ENCODE results near the gene SMPDL3A.

DNA sequence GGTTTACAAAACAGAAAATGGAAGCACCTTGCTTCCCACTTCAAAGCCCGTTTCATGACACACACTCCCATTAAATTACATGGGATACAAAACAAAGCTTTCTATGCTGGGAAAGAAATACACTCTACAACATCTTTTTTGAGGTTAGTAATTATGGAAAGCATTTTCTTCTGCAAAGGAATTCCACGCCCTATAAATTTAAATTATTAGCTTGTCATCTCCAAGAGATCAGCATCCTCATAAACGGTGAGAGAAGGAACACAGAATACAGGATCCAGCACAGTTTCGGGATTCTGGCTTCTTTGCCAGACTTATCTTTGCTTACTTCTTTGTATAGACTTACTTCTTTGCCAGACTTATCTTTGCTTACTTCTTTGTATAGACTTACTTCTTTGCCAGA is 1.3 kb upstream of the SMPDL3A start:
- TF ChIP-seq EP300 (IDR thresholded peaks at IDR 0.05) (no peak), POLR2A (IDR thresholded peaks at IDR 0.05) (no peak)
- TF ChIP-seq, protein P1, sequence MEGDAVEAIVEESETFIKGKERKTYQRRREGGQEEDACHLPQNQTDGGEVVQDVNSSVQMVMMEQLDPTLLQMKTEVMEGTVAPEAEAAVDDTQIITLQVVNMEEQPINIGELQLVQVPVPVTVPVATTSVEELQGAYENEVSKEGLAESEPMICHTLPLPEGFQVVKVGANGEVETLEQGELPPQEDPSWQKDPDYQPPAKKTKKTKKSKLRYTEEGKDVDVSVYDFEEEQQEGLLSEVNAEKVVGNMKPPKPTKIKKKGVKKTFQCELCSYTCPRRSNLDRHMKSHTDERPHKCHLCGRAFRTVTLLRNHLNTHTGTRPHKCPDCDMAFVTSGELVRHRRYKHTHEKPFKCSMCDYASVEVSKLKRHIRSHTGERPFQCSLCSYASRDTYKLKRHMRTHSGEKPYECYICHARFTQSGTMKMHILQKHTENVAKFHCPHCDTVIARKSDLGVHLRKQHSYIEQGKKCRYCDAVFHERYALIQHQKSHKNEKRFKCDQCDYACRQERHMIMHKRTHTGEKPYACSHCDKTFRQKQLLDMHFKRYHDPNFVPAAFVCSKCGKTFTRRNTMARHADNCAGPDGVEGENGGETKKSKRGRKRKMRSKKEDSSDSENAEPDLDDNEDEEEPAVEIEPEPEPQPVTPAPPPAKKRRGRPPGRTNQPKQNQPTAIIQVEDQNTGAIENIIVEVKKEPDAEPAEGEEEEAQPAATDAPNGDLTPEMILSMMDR (IDR thresholded peaks at IDR 0.05) = no peak
